Pancreas (tissue), 10 donors: Measurements from ENCODE around the gene B4GALT4. TPM values are rescaled to one million over a fixed set of nuclear protein-coding genes. Genes with fewer than 3 reads are reported as not detected.
A peak's percentile ranks its signal among the peaks of the same experiment; 100 is the strongest.

ENCODE experiments used
- ATAC-seq, 4 donors: fragments of 200-7000 bp; cut with Tn5 transposase; one replicate each; pipeline versions ENCODE4 v1.8.0 to v1.9.1; 2020; ENCODE audit warnings: mild to moderate bottlenecking in 4 of 4, moderate library complexity in 4 of 4
- DNase-seq, 6 donors: peaks; one replicate each; pipeline ENCODE4 v3.0.0-alpha.2; 2020
- FAIRE-seq: peaks from 2 replicates; lab custom pipeline; 2012; peaks lifted over from hg19 to GRCh38; lab: Jason Lieb, UNC
- H3K27ac ChIP-seq, 4 donors: fragments of 200-600 bp; sonication (generic); 1 replicate in 3 of 4; 2 replicates in 1 of 4; pipeline versions ENCODE4 v1.5.0 to v1.8.0; 2020
- H3K27me3 ChIP-seq, 4 donors: fragments of 200-600 bp; one replicate each; pipeline ENCODE4 v1.8.0; 2021
- H3K36me3 ChIP-seq, 3 donors: fragments of 200-600 bp; sonication (generic) in 1 of 3; one replicate each; pipeline versions ENCODE4 v1.5.0 to v1.8.0; 2020 to 2021
- H3K4me1 ChIP-seq, 3 donors: fragments of 200-600 bp; one replicate each; pipeline ENCODE4 v1.8.0; 2021
- H3K4me3 ChIP-seq, 4 donors: fragments of 200-600 bp; sonication (generic) in 2 of 4; one replicate each; pipeline versions ENCODE4 v1.5.0 to v1.8.0; 2020 to 2021
- H3K9me3 ChIP-seq, 4 donors: fragments of 200-600 bp; one replicate each; pipeline ENCODE4 v1.8.0; 2021
- CTCF ChIP-seq, 4 donors: fragments of 200-600 bp; sonication (generic) in 3 of 4; IDR thresholded peaks; one replicate each; pipeline versions ENCODE4 v1.5.0 to v1.8.0; 2021; ENCODE audit warnings: antibody characterized with exemption in 4 of 4
- WGBS, 2 donors: extraction: QIAGEN DNeasy Blood & Tissue Kit; methylation state at CpG; one replicate each; pipeline ENCODE4 v1.1.7; 2013; 5-methylcytosine and 5-hydroxymethylcytosine counted together
- intact Hi-C, 3 donors: fragments of 100-400 bp; cut with DNase I; formaldehyde crosslinking; loops; one replicate each; pipeline versions ENCODE4 v1.11.1 to v1.14.2; 2022
- polyA plus RNA-seq, 2 donors: library from polyadenylated mRNA; stranded (reverse); fragments of 200-250 nt; gene quantifications; one replicate each; pipeline ENCODE4 v1.2.3, GENCODE V29; 2013
- total RNA-seq, 6 donors: library from RNA; stranded (reverse); fragmentation: NEBNext Ultra II Directional in 4 of 6; extraction: Animal tissue kit (Norgen Biotek cat#: 25700) in 4 of 6; gene quantifications; one replicate each; pipeline versions ENCODE4 v1.2.1 to v1.2.4, GENCODE V29; 2021 to 2023
- donor health status: healthy with polysubstance abuse.
- donor health status: DM: no; HTN: no; CAD: no; lungs with moderate emphysema.
- donor health status: DM: no; HTN: no; CAD: no.
- donor health status: control.
- donor health status: control.
- donor health status: Bipolar disorder and iron deficiency.
- donor health status: DM: yes; HTN: yes; CAD: no.
- donor health status: DM: no; HTN: no; CAD: no.
- donor health status: DM: no; HTN: no; CAD: no.
- donor health status: DM: yes; HTN: yes; CAD: no.

B4GALT4 gene
- total and polyA plus RNA-seq, 8 donors, result 9.1 to 22.9 (median 14.6) TPM

DNA sequence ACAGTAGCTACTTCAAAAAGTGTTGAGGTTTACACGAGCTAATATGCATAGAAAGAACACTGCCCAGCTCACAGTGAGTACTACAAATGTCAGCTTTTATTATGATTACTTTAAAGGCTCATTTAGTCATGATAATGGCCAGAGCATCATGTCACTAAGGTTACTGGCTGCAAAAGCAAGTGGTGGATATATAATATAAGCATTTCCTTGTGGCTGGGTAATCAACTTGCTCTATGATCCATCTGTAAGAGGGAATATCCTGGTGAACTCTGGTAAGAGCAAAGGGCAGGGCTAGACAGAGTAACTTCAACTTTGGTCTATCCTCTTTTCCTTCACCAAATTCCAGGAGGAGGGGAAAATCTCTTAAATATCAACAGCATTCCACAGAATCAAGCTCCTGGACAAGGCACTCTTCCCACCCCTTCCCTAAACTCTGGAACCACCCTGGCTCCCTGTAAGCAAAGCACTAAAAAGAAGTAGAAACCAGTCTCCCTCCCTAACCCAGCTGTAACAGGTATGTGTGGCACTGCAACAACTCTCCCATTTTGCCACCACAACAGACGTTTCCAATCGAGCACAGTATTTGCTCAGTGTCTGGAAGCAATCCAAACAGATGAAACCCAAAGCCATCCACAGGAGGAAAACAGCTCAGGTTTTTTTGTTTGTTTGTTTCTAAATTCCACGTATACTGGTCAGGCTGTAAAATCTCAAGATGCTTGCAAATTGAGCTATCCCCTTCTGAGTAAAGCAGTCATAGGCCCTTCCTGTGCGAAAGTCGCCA, 13.4 kb downstream of the B4GALT4 start:
- no peak for FAIRE-seq
- intact Hi-C loops, result no loop called here
- no peak for DNase-seq
- Histone ChIP-seq H3K4me1 (peaks cover 0 to 4% (median 0%) of the 10 kb centered on the region in 3 donors), H3K9me3 (no peaks in the 10 kb centered on the region), H3K4me3 (no peak overlapping the region), H3K27me3 (no peaks in the 10 kb centered on the region), H3K36me3 (peaks cover 3 to 47% (median 10%) of the 10 kb centered on the region in 3 donors), H3K27ac (no peak overlapping the region)
- WGBS, 2 donors, result 55% methylated on average over 6 of the region's 6 CpGs
- TF ChIP-seq CTCF (IDR thresholded peaks at IDR 0.05), result no peak
- ATAC-seq, result peak in 3 of 4 donors; percentile 42 to 66 (median 44)

DNA sequence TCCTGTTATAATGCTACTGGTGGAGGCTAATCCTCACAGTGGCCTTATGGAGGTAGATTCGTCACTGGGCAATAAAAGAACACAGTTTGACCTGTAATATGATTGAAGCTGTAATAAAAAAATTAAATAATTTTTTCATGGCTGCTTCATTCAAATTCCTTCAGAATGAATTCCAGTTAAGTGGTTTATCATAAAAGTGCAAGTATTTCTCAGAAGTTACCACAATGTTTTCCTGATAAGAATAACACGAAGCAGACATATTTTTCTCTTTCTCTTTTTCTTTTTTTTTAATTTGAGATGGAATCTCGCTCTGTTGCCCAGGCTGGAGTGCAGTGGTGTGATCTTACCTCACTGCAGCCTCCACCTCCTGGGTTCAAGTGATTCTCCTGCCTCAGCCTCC, 15.6 kb downstream of the B4GALT4 start:
- intact Hi-C loops, result no loop called here
- 73 to 79% methylated on average over 3 of the region's 3 CpGs for WGBS, 2 donors
- no peak for TF ChIP-seq CTCF (IDR thresholded peaks at IDR 0.05)
- no peak for FAIRE-seq
- Histone ChIP-seq H3K4me3 (no peak overlapping the region), H3K36me3 (peaks cover 3 to 44% (median 10%) of the 10 kb centered on the region in 3 donors), H3K9me3 (no peaks in the 10 kb centered on the region), H3K27ac (no peak overlapping the region), H3K27me3 (no peaks in the 10 kb centered on the region), H3K4me1 (peaks cover 0 to 4% (median 0%) of the 10 kb centered on the region in 3 donors)
- DNase-seq, result no peak
- no peak for ATAC-seq

GRCh38 chr3:119223511-119223910, 17.2 kb downstream of the B4GALT4 start:
- WGBS, 2 donors, result 90 to 97% methylated on average over 5 of the region's 5 CpGs

GRCh38 chr3:119222391-119222790, 18.3 kb downstream of the B4GALT4 start:
- FAIRE-seq (no peak), ATAC-seq (no peak)
- no peak for TF ChIP-seq CTCF (IDR thresholded peaks at IDR 0.05)

More at GRCh38 chr3:119223511-119223910, 17.2 kb downstream of the B4GALT4 start:
- H3K4me1 ChIP-seq, result peaks cover 0 to 4% (median 0%) of the 10 kb centered on the region in 3 donors
- H3K9me3 ChIP-seq, result no peaks in the 10 kb centered on the region
- FAIRE-seq, result no peak
- TF ChIP-seq CTCF (IDR thresholded peaks at IDR 0.05), result no peak
- ATAC-seq, result no peak
- H3K4me3 ChIP-seq, result no peak overlapping the region
- H3K27ac ChIP-seq, result no peak overlapping the region
- H3K36me3 ChIP-seq, result peaks cover 0 to 32% (median 10%) of the 10 kb centered on the region in 3 donors
- intact Hi-C loops, result no loop called here
- DNase-seq, result no peak
- no peaks in the 10 kb centered on the region for H3K27me3 ChIP-seq

More at GRCh38 chr3:119222391-119222790, 18.3 kb downstream of the B4GALT4 start:
- WGBS, 2 donors, result 93 to 97% methylated on average over 7 of the region's 7 CpGs
- no peak overlapping the region for H3K4me3 ChIP-seq
- H3K9me3 ChIP-seq, result no peaks in the 10 kb centered on the region
- DNase-seq, result no peak
- no peak overlapping the region for H3K27ac ChIP-seq
- intact Hi-C loops, result no loop called here
- peaks cover 0 to 39% (median 10%) of the 10 kb centered on the region in 3 donors for H3K36me3 ChIP-seq
- H3K27me3 ChIP-seq, result no peaks in the 10 kb centered on the region
- H3K4me1 ChIP-seq, result peaks cover 0 to 1% (median 0%) of the 10 kb centered on the region in 3 donors
